Suprapubic skin (tissue), 4 donors: ENCODE measurements around the gene ZFR2. TPM values are rescaled to one million over a fixed set of nuclear protein-coding genes. Genes with fewer than 3 reads are reported as not detected.

Source experiments
- DNase-seq, 2 donors: peaks; one replicate each; pipeline ENCODE4 v3.0.0-alpha.2; 2019; ENCODE audit warnings: low spot score in 2 of 2
- H3K27ac ChIP-seq: fragments of 200-600 bp; sonication (generic); one replicate; pipeline ENCODE4 v1.5.1; 2019
- H3K27me3 ChIP-seq: fragments of 200-600 bp; sonication (generic); one replicate; pipeline ENCODE4 v1.5.1; 2019
- H3K36me3 ChIP-seq: fragments of 200-600 bp; sonication (generic); one replicate; pipeline ENCODE4 v1.5.1; 2019
- H3K4me1 ChIP-seq: fragments of 200-600 bp; sonication (generic); one replicate; pipeline ENCODE4 v1.5.1; 2019
- H3K4me3 ChIP-seq: fragments of 200-600 bp; sonication (generic); one replicate; pipeline ENCODE4 v1.5.1; 2019; ENCODE audit warnings: mild to moderate bottlenecking
- H3K9me3 ChIP-seq: fragments of 200-600 bp; sonication (generic); one replicate; pipeline ENCODE4 v1.5.1; 2019
- CTCF ChIP-seq, 2 donors: fragments of 200-600 bp in 1 of 2; fragments of 450-650 bp in 1 of 2; sonication (generic) in 1 of 2; IDR thresholded peaks; one replicate each; pipeline ENCODE4 v1.5.1; 2016 to 2019; ENCODE audit warnings: antibody characterized with exemption in 2 of 2, mild to moderate bottlenecking in 1 of 2, moderate library complexity in 1 of 2
- EP300 ChIP-seq: sonication (generic); formaldehyde crosslinking; IDR thresholded peaks from one replicate; pipeline ENCODE4 v1.6.1; 2017; ENCODE audit warnings: antibody characterized with exemption
- POLR2A ChIP-seq, 2 donors: fragments of 450-650 bp; IDR thresholded peaks; one replicate each; pipeline ENCODE4 v1.6.1; 2017; ENCODE audit warnings: antibody characterized with exemption in 2 of 2, mild to moderate bottlenecking in 2 of 2, moderate library complexity in 2 of 2
- POLR2AphosphoS5 ChIP-seq, 3 donors: sonication (generic); formaldehyde crosslinking; IDR thresholded peaks; one replicate each; pipeline ENCODE4 v1.6.1; 2017; ENCODE audit warnings: antibody characterized with exemption in 3 of 3
- WGBS: methylation state at CpG from one replicate; pipeline ENCODE4 v1.1.5; 2018; 5-methylcytosine and 5-hydroxymethylcytosine counted together
- total RNA-seq, 4 donors: library from RNA; depleted of rRNA; stranded (reverse); fragments of >200 nt; gene quantifications; one replicate each; pipeline ENCODE4 v1.1.0, GENCODE V29; 2016

The ZFR2 gene
- total RNA-seq, 4 donors from 2014 or later: 2.5 to 4.8 TPM; not detected in 2

GRCh38 chr19:3852177-3852511 is 16.7 kb downstream of the ZFR2 start:
- WGBS: no CpG with 5 or more reads among the region's 1 CpG
- no peaks in the 10 kb centered on the region for H3K27me3 ChIP-seq
- no peak for TF ChIP-seq POLR2AphosphoS5 (IDR thresholded peaks at IDR 0.05)
- no peak for TF ChIP-seq EP300
- TF ChIP-seq CTCF (IDR thresholded peaks at IDR 0.05): no peak
- TF ChIP-seq POLR2A (IDR thresholded peaks at IDR 0.05): no peak
- H3K36me3 ChIP-seq: no peaks in the 10 kb centered on the region
- H3K27ac ChIP-seq: no peak overlapping the region
- no peaks in the 10 kb centered on the region for H3K9me3 ChIP-seq
- H3K4me3 ChIP-seq: no peak overlapping the region
- DNase-seq: no peak
- no peaks in the 10 kb centered on the region for H3K4me1 ChIP-seq

GRCh38 chr19:3851254-3852176 is 17.3 kb downstream of the ZFR2 start:
- H3K4me3 ChIP-seq: no peak overlapping the region
- H3K27ac ChIP-seq: no peak overlapping the region
- H3K4me1 ChIP-seq: no peaks in the 10 kb centered on the region
- no peaks in the 10 kb centered on the region for H3K27me3 ChIP-seq
- no peaks in the 10 kb centered on the region for H3K9me3 ChIP-seq
- no peak for TF ChIP-seq EP300
- no peak for TF ChIP-seq CTCF (IDR thresholded peaks at IDR 0.05)
- TF ChIP-seq POLR2AphosphoS5 (IDR thresholded peaks at IDR 0.05): no peak
- no peak for TF ChIP-seq POLR2A (IDR thresholded peaks at IDR 0.05)
- no peaks in the 10 kb centered on the region for H3K36me3 ChIP-seq
- WGBS: 90% methylated on average over 8 of the region's 11 CpGs
- DNase-seq: no peak

GRCh38 chr19:3850320-3850972 is 18.4 kb downstream of the ZFR2 start:
- no peak overlapping the region for H3K27ac ChIP-seq
- H3K27me3 ChIP-seq: no peaks in the 10 kb centered on the region
- no peaks in the 10 kb centered on the region for H3K4me1 ChIP-seq
- no peak for DNase-seq
- no peaks in the 10 kb centered on the region for H3K36me3 ChIP-seq
- no peak overlapping the region for H3K4me3 ChIP-seq
- TF ChIP-seq CTCF (IDR thresholded peaks at IDR 0.05) (no peak), POLR2AphosphoS5 (IDR thresholded peaks at IDR 0.05) (no peak), POLR2A (IDR thresholded peaks at IDR 0.05) (no peak), EP300 (no peak)
- H3K9me3 ChIP-seq: no peaks in the 10 kb centered on the region
- WGBS: 73% methylated on average over 6 of the region's 6 CpGs

- WGBS: 93% methylated on average over 8 of the region's 12 CpGs
- Histone ChIP-seq H3K27me3 (no peaks in the 10 kb centered on the region), H3K4me1 (no peaks in the 10 kb centered on the region), H3K27ac (no peak overlapping the region), H3K36me3 (no peaks in the 10 kb centered on the region), H3K9me3 (no peaks in the 10 kb centered on the region), H3K4me3 (no peak overlapping the region)
- no peak for DNase-seq
- no peak for TF ChIP-seq CTCF (IDR thresholded peaks at IDR 0.05)
- TF ChIP-seq POLR2AphosphoS5 (IDR thresholded peaks at IDR 0.05): no peak
- TF ChIP-seq POLR2A (IDR thresholded peaks at IDR 0.05): no peak
- TF ChIP-seq EP300: no peak
Measured at GRCh38 chr19:3849787-3850186, 19.1 kb downstream of the ZFR2 start.

- TF ChIP-seq EP300 (no peak), CTCF (IDR thresholded peaks at IDR 0.05) (no peak)
- Histone ChIP-seq H3K4me3 (no peak overlapping the region), H3K27ac (no peak overlapping the region), H3K27me3 (no peaks in the 10 kb centered on the region), H3K36me3 (no peaks in the 10 kb centered on the region), H3K4me1 (no peaks in the 10 kb centered on the region), H3K9me3 (no peaks in the 10 kb centered on the region)
- 38% methylated on average over 1 of the region's 5 CpGs for WGBS
- DNase-seq: no peak
Measured at GRCh38 chr19:3849092-3849491, 19.7 kb downstream of the ZFR2 start.
